HEK293 (cell line): ENCODE measurements around the gene MICAL3.

ENCODE experiments used
- CTCF ChIA-PET: fragments of 350-600 bp; formaldehyde crosslinking; extraction: SDS; loops from one replicate; lab custom pipeline; 2021; ENCODE audit warnings: antibody characterized with exemption; lab: Yijun Ruan, JAX
- POLR2A ChIA-PET: fragments of 300-600 bp; formaldehyde crosslinking; extraction: SDS; loops from one replicate; lab custom pipeline; 2020; ENCODE audit warnings: antibody characterized with exemption, inconsistent platforms; lab: Yijun Ruan, JAX
- H3K27ac ChIP-seq: fragments of 200-500 bp; sonication (Bioruptor generic); 2 replicates; pipeline ENCODE4 v1.5.1; 2014; ENCODE audit warnings: low read depth, low read length, control low read depth, inconsistent platforms; ENCODE audit errors: extremely low read depth
- H3K36me3 ChIP-seq, 2 experiments: fragments of 200-500 bp in 1 of 2; sonication (Bioruptor generic) in 1 of 2; 1 replicate in 1 of 2; 2 replicates in 1 of 2; pipeline ENCODE4 v1.5.1; 2014 to 2017; ENCODE audit warnings: inconsistent platforms in 2 of 2, low read length in 2 of 2; ENCODE audit not compliant: control insufficient read depth in 2 of 2, insufficient read depth in 1 of 2
- H3K4me1 ChIP-seq: fragments of 200-500 bp; sonication (Bioruptor generic); 2 replicates; pipeline ENCODE4 v1.5.1; 2014; ENCODE audit warnings: mild to moderate bottlenecking, low read length, inconsistent platforms; ENCODE audit not compliant: control insufficient read depth, insufficient read depth
- H3K4me3 ChIP-seq: 2 replicates; pipeline ENCODE4 v1.5.1; 2011; ENCODE audit warnings: low read depth, mild to moderate bottlenecking, control low read depth, low read length, moderate library complexity
- H3K9me3 ChIP-seq: fragments of 200-500 bp; sonication (Bioruptor generic); 2 replicates; pipeline ENCODE4 v1.5.1; 2014; ENCODE audit warnings: low read depth, low read length, inconsistent platforms; ENCODE audit not compliant: control insufficient read depth, insufficient read depth
- BCL11B ChIP-seq: fragments of 450-650 bp; formaldehyde crosslinking; IDR thresholded peaks from 2 replicates; pipeline ENCODE4 v1.5.1; 2016; ENCODE audit warnings: low read depth, missing biosample characterization, missing genetic modification characterization
- KLF9 ChIP-seq: fragments of 450-650 bp; formaldehyde crosslinking; IDR thresholded peaks from 2 replicates; pipeline ENCODE4 v1.5.1; 2016; ENCODE audit warnings: missing biosample characterization, missing genetic modification characterization, low read depth
- MZF1 ChIP-seq: fragments of 450-650 bp; formaldehyde crosslinking; IDR thresholded peaks from 2 replicates; pipeline ENCODE4 v1.5.1; 2017; ENCODE audit warnings: missing biosample characterization, missing genetic modification characterization, borderline replicate concordance
- PRDM4 ChIP-seq: fragments of 450-650 bp; formaldehyde crosslinking; IDR thresholded peaks from 2 replicates; pipeline ENCODE4 v1.5.1; 2017; ENCODE audit warnings: missing biosample characterization, missing genetic modification characterization
- REPIN1 ChIP-seq: fragments of 450-650 bp; formaldehyde crosslinking; IDR thresholded peaks from 2 replicates; pipeline ENCODE4 v1.5.1; 2017; ENCODE audit warnings: missing biosample characterization, missing genetic modification characterization, low read depth
- YY1 ChIP-seq: fragments of 450-650 bp; formaldehyde crosslinking; IDR thresholded peaks from 2 replicates; pipeline ENCODE4 v1.5.1; 2018; ENCODE audit warnings: missing biosample characterization, missing genetic modification characterization
- ZBTB20 ChIP-seq: fragments of 450-650 bp; formaldehyde crosslinking; IDR thresholded peaks from 2 replicates; pipeline ENCODE4 v1.5.1; 2016; ENCODE audit warnings: missing biosample characterization, missing genetic modification characterization
- ZBTB44 ChIP-seq: fragments of 450-650 bp; IDR thresholded peaks from 2 replicates; pipeline ENCODE4 v1.5.1; 2018; ENCODE audit warnings: missing biosample characterization, mild to moderate bottlenecking, missing genetic modification characterization
- ZBTB48 ChIP-seq: fragments of 450-650 bp; formaldehyde crosslinking; IDR thresholded peaks from 2 replicates; pipeline ENCODE4 v1.5.1; 2016; ENCODE audit warnings: missing biosample characterization, missing genetic modification characterization
- ZBTB6 ChIP-seq: fragments of 450-650 bp; formaldehyde crosslinking; IDR thresholded peaks from 2 replicates; pipeline ENCODE4 v1.5.1; 2017; ENCODE audit warnings: missing biosample characterization, missing genetic modification characterization
- ZBTB7A ChIP-seq: fragments of 450-650 bp; formaldehyde crosslinking; IDR thresholded peaks from 2 replicates; pipeline ENCODE4 v1.5.1; 2016; ENCODE audit warnings: low read depth, missing biosample characterization, missing genetic modification characterization
- ZFP41 ChIP-seq: fragments of 450-650 bp; formaldehyde crosslinking; IDR thresholded peaks from 2 replicates; pipeline ENCODE4 v1.5.1; 2016; ENCODE audit warnings: missing biosample characterization, missing genetic modification characterization, borderline replicate concordance
- ZNF114 ChIP-seq: fragments of 450-650 bp; formaldehyde crosslinking; IDR thresholded peaks from 2 replicates; pipeline ENCODE4 v1.5.0; 2017; ENCODE audit warnings: missing biosample characterization, missing genetic modification characterization
- ZNF175 ChIP-seq: fragments of 450-650 bp; formaldehyde crosslinking; IDR thresholded peaks from 2 replicates; pipeline ENCODE4 v1.5.1; 2016; ENCODE audit warnings: missing biosample characterization, missing genetic modification characterization
- ZNF2 ChIP-seq: fragments of 450-650 bp; formaldehyde crosslinking; IDR thresholded peaks from 2 replicates; pipeline ENCODE4 v1.5.1; 2016; ENCODE audit warnings: missing biosample characterization, missing genetic modification characterization
- ZNF335 ChIP-seq: fragments of 450-650 bp; formaldehyde crosslinking; conservative IDR thresholded peaks from 2 replicates; pipeline ENCODE4 v1.5.1; 2016; ENCODE audit warnings: missing biosample characterization, missing genetic modification characterization
- ZNF558 ChIP-seq: fragments of 450-650 bp; formaldehyde crosslinking; IDR thresholded peaks from 2 replicates; pipeline ENCODE4 v1.5.1; 2016; ENCODE audit warnings: missing biosample characterization, missing genetic modification characterization
- ZNF560 ChIP-seq: fragments of 450-650 bp; formaldehyde crosslinking; IDR thresholded peaks from 2 replicates; pipeline ENCODE4 v1.5.1; 2017; ENCODE audit warnings: missing biosample characterization, missing genetic modification characterization, borderline replicate concordance
- ZNF585B ChIP-seq: fragments of 450-650 bp; formaldehyde crosslinking; IDR thresholded peaks from 2 replicates; pipeline ENCODE4 v1.5.1; 2016; ENCODE audit warnings: missing biosample characterization, missing genetic modification characterization
- ZNF621 ChIP-seq: fragments of 450-650 bp; formaldehyde crosslinking; IDR thresholded peaks from 2 replicates; pipeline ENCODE4 v1.5.1; 2017; ENCODE audit warnings: missing biosample characterization, missing genetic modification characterization
- ZNF624 ChIP-seq: fragments of 450-650 bp; formaldehyde crosslinking; IDR thresholded peaks from 2 replicates; pipeline ENCODE4 v1.5.1; 2017; ENCODE audit warnings: missing biosample characterization, missing genetic modification characterization
- ZNF629 ChIP-seq: fragments of 450-650 bp; formaldehyde crosslinking; IDR thresholded peaks from 2 replicates; pipeline ENCODE4 v1.5.1; 2017; ENCODE audit warnings: missing biosample characterization, missing genetic modification characterization
- ZNF670 ChIP-seq: fragments of 450-650 bp; formaldehyde crosslinking; IDR thresholded peaks from 2 replicates; pipeline ENCODE4 v1.5.1; 2016; ENCODE audit warnings: missing biosample characterization, missing genetic modification characterization, low read depth
- ZSCAN4 ChIP-seq: fragments of 450-650 bp; formaldehyde crosslinking; IDR thresholded peaks from 2 replicates; pipeline ENCODE4 v1.5.1; 2017; ENCODE audit warnings: missing biosample characterization, missing genetic modification characterization
- ZXDB ChIP-seq: fragments of 450-650 bp; formaldehyde crosslinking; IDR thresholded peaks from 2 replicates; pipeline ENCODE4 v1.5.1; 2016; ENCODE audit warnings: missing biosample characterization, missing genetic modification characterization

MICAL3 gene

GRCh38 chr22:18000441-18001039 lies 23.8 kb downstream of the MICAL3 start (continued):
- TF ChIP-seq ZSCAN4 (tag by site-specific recombination) (no peak), ZBTB20 (tag by site-specific recombination) (peak; percentile 41; the same call in 1 of the 2 replicates), ZNF624 (tag by site-specific recombination) (no peak), YY1 (no peak), ZNF629 (tag by site-specific recombination) (no peak), ZNF335 (peak; percentile 67), ZBTB6 (no peak), ZNF560 (tag by site-specific recombination) (no peak), KLF9 (tag by site-specific recombination) (0 out of 2 replicates have a peak, but pooled peaks have one; percentile 29), ZNF114 (tag by site-specific recombination) (no peak), ZNF670 (tag by site-specific recombination) (no peak), ZFP41 (tag by site-specific recombination) (no peak)

GRCh38 chr22:17999851-18000250 lies 24.5 kb downstream of the MICAL3 start:
- peak overlapping the region; percentile 92 for H3K4me3 ChIP-seq
- POLR2A ChIA-PET = interaction anchor here (0.7 to 3.0 kb wide), 8 partner anchors 13 to 170 kb away, joined by 3 to 15 read pairs (median 3); partner anchors contain the start of gene PEX26
- H3K27ac ChIP-seq = no peak overlapping the region
- TF ChIP-seq ZNF621 (tag by site-specific recombination) (no peak), ZBTB44 (no peak), BCL11B (tag by site-specific recombination) (no peak), ZNF585B (tag by site-specific recombination) (no peak), ZNF2 (tag by site-specific recombination) (no peak)
- H3K36me3 ChIP-seq = no peaks in the 10 kb centered on the region
- no peaks in the 10 kb centered on the region for H3K9me3 ChIP-seq
- H3K4me1 ChIP-seq = peaks cover 6% of the 10 kb centered on the region; the same call in 1 of the 2 replicates
- CTCF ChIA-PET = interaction anchor here (0.6 to 2.8 kb wide), 13 partner anchors 19 to 172 kb away, joined by 3 to 20 read pairs (median 4); partner anchors contain the start of gene PEX26

- H3K9me3 ChIP-seq = no peaks in the 10 kb centered on the region
- POLR2A ChIA-PET = interaction anchor here (1.6 to 3.0 kb wide), 2 partner anchors 50 to 77 kb away, joined by 3 to 15 read pairs; no protein-coding TSS in a partner anchor
- no peak overlapping the region for H3K4me3 ChIP-seq
- H3K27ac ChIP-seq = no peak overlapping the region
- no peaks in the 10 kb centered on the region for H3K36me3 ChIP-seq
- H3K4me1 ChIP-seq = peaks cover 6% of the 10 kb centered on the region; the same call in 1 of the 2 replicates
- CTCF ChIA-PET = interaction anchor here (0.5 to 2.8 kb wide), 7 partner anchors 9 to 169 kb away, joined by 3 to 13 read pairs (median 4); no protein-coding TSS in a partner anchor
- TF ChIP-seq ZBTB48 (tag by site-specific recombination) = no peak
- no peak for TF ChIP-seq REPIN1
- TF ChIP-seq ZXDB (tag by site-specific recombination) = no peak
- no peak for TF ChIP-seq MZF1
- TF ChIP-seq PRDM4 = no peak
- no peak for TF ChIP-seq ZNF558
- no peak for TF ChIP-seq ZNF175
- no peak for TF ChIP-seq ZBTB7A (tag by site-specific recombination)
Observed at GRCh38 chr22:17998913-17999312, 25.4 kb downstream of the MICAL3 start.
